GM23248 (cell line): ENCODE measurements around the gene LRRN4.

Experiments used
- EZH2 ChIP-seq: fragments of 200-600 bp; sonication (generic); IDR thresholded peaks from 2 replicates; pipeline ENCODE4 v1.6.1; 2018; ENCODE audit warnings: antibody characterized with exemption, mild to moderate bottlenecking; ENCODE audit not compliant: insufficient read depth, poor library complexity, severe bottlenecking
- EZH2phosphoT487 ChIP-seq: fragments of 200-600 bp; sonication (generic); IDR thresholded peaks from 2 replicates; pipeline ENCODE4 v1.6.1; 2018; ENCODE audit warnings: antibody characterized with exemption, moderate library complexity, mild to moderate bottlenecking, low read depth; ENCODE audit not compliant: insufficient read depth

GRCh38 chr20:6074145-6074561 lies 20.3 kb upstream of the LRRN4 start:
- no peak for TF ChIP-seq EZH2
- TF ChIP-seq EZH2phosphoT487: no peak
